Activated CD4-positive, alpha-beta T cell treated with anti-CD3 and anti-CD28 coated beads, Interleukin-2, amount 10 ng/mL, durations not matched to agents 24 days and 14 days (primary cell): ENCODE measurements around the gene C10orf90. TPM values are rescaled to one million over a fixed set of nuclear protein-coding genes. Genes with fewer than 3 reads are reported as not detected.

Source experiments
- DNase-seq: peaks from one replicate; pipeline ENCODE4 v3.0.0; 2022
- H3K27ac Mint-ChIP-seq: one replicate; pipeline ENCODE4 v1.8.0; 2022; ENCODE audit warnings: mild to moderate bottlenecking, mixed read lengths
- H3K27me3 Mint-ChIP-seq: one replicate; pipeline ENCODE4 v1.8.0; 2022; ENCODE audit warnings: mixed read lengths
- H3K36me3 Mint-ChIP-seq: one replicate; pipeline ENCODE4 v1.8.0; 2022; ENCODE audit warnings: low read depth, mild to moderate bottlenecking, mixed read lengths
- H3K4me1 Mint-ChIP-seq: one replicate; pipeline ENCODE4 v1.8.0; 2021; ENCODE audit warnings: mixed read lengths
- H3K4me3 Mint-ChIP-seq: one replicate; pipeline ENCODE4 v1.8.0; 2022; ENCODE audit warnings: mild to moderate bottlenecking, moderate library complexity, mixed read lengths
- H3K9me3 Mint-ChIP-seq: one replicate; pipeline ENCODE4 v1.8.0; 2021; ENCODE audit warnings: mixed read lengths
- intact Hi-C: fragments of 100-400 bp; cut with micrococcal nuclease; formaldehyde crosslinking; loops from one replicate; pipeline ENCODE4 v1.15.1; 2023
- total RNA-seq: library from RNA; stranded (reverse); gene quantifications from 2 replicates; pipeline ENCODE4 v1.2.3, GENCODE V29; 2022

C10orf90 gene
- total RNA-seq, 1 donor from 2014 or later: not detected

GRCh38 chr10:126422567-126422966 lies 247.9 kb downstream of the C10orf90 start:
- H3K4me3 Mint-ChIP-seq: no peak overlapping the region
- no peak for DNase-seq
- intact Hi-C loops: no loop called here
- no peak overlapping the region for H3K27ac Mint-ChIP-seq
- H3K27me3 Mint-ChIP-seq: no peaks in the 10 kb centered on the region
- no peaks in the 10 kb centered on the region for H3K4me1 Mint-ChIP-seq
- H3K9me3 Mint-ChIP-seq: peaks cover 13% of the 10 kb centered on the region
- H3K36me3 Mint-ChIP-seq: no peaks in the 10 kb centered on the region

- Mint-ChIP-seq H3K27me3 (no peaks in the 10 kb centered on the region), H3K27ac (no peak overlapping the region), H3K4me1 (no peaks in the 10 kb centered on the region), H3K9me3 (peaks cover 13% of the 10 kb centered on the region), H3K4me3 (no peak overlapping the region), H3K36me3 (no peaks in the 10 kb centered on the region)
- DNase-seq: no peak
- intact Hi-C loops: no loop called here
Measured at GRCh38 chr10:126421756-126422256, 248.7 kb downstream of the C10orf90 start.

- intact Hi-C loops: no loop called here
- Mint-ChIP-seq H3K36me3 (no peaks in the 10 kb centered on the region), H3K27ac (no peak overlapping the region), H3K27me3 (no peaks in the 10 kb centered on the region), H3K4me1 (no peaks in the 10 kb centered on the region), H3K4me3 (no peak overlapping the region), H3K9me3 (peaks cover 11% of the 10 kb centered on the region)
- DNase-seq: no peak
Measured at GRCh38 chr10:126420567-126421300, 249.8 kb downstream of the C10orf90 start.

- DNase-seq: no peak
- Mint-ChIP-seq H3K4me3 (no peak overlapping the region), H3K9me3 (peaks cover 3% of the 10 kb centered on the region), H3K27ac (no peak overlapping the region), H3K4me1 (no peaks in the 10 kb centered on the region), H3K36me3 (no peaks in the 10 kb centered on the region), H3K27me3 (no peaks in the 10 kb centered on the region)
- intact Hi-C loops: no loop called here
Measured at GRCh38 chr10:126417220-126417825, 253.2 kb downstream of the C10orf90 start.

GRCh38 chr10:126409821-126410220 lies 260.7 kb downstream of the C10orf90 start:
- Mint-ChIP-seq H3K36me3 (no peaks in the 10 kb centered on the region), H3K27me3 (no peaks in the 10 kb centered on the region), H3K27ac (no peak overlapping the region), H3K9me3 (no peaks in the 10 kb centered on the region), H3K4me1 (no peaks in the 10 kb centered on the region), H3K4me3 (no peak overlapping the region)
- intact Hi-C loops: no loop called here
- no peak for DNase-seq

- H3K4me3 Mint-ChIP-seq: no peak overlapping the region
- H3K9me3 Mint-ChIP-seq: no peaks in the 10 kb centered on the region
- no peaks in the 10 kb centered on the region for H3K27me3 Mint-ChIP-seq
- no peaks in the 10 kb centered on the region for H3K36me3 Mint-ChIP-seq
- intact Hi-C loops: no loop called here
- DNase-seq: no peak
- H3K4me1 Mint-ChIP-seq: no peaks in the 10 kb centered on the region
- H3K27ac Mint-ChIP-seq: no peak overlapping the region
Measured at GRCh38 chr10:126408953-126409641, 261.4 kb downstream of the C10orf90 start.

GRCh38 chr10:126407831-126408230 lies 262.7 kb downstream of the C10orf90 start:
- Mint-ChIP-seq H3K9me3 (no peaks in the 10 kb centered on the region), H3K4me3 (no peak overlapping the region), H3K27ac (no peak overlapping the region), H3K27me3 (no peaks in the 10 kb centered on the region), H3K36me3 (no peaks in the 10 kb centered on the region), H3K4me1 (no peaks in the 10 kb centered on the region)
- no peak for DNase-seq
- intact Hi-C loops: no loop called here

- Mint-ChIP-seq H3K27ac (no peak overlapping the region), H3K4me3 (no peak overlapping the region), H3K9me3 (no peaks in the 10 kb centered on the region), H3K36me3 (no peaks in the 10 kb centered on the region), H3K27me3 (no peaks in the 10 kb centered on the region), H3K4me1 (no peaks in the 10 kb centered on the region)
- intact Hi-C loops: no loop called here
- no peak for DNase-seq
Measured at GRCh38 chr10:126405239-126405775, 265.2 kb downstream of the C10orf90 start.

- Mint-ChIP-seq H3K36me3 (no peaks in the 10 kb centered on the region), H3K4me3 (no peak overlapping the region), H3K27me3 (no peaks in the 10 kb centered on the region), H3K4me1 (no peaks in the 10 kb centered on the region), H3K27ac (no peak overlapping the region), H3K9me3 (no peaks in the 10 kb centered on the region)
- DNase-seq: no peak
- intact Hi-C loops: no loop called here
Measured at GRCh38 chr10:126402721-126403695, 267.5 kb downstream of the C10orf90 start.

GRCh38 chr10:126400641-126401040 lies 269.9 kb downstream of the C10orf90 start:
- no peaks in the 10 kb centered on the region for H3K9me3 Mint-ChIP-seq
- intact Hi-C loops: no loop called here

GRCh38 chr10:126398924-126399323 lies 271.6 kb downstream of the C10orf90 start:
- no peaks in the 10 kb centered on the region for H3K4me1 Mint-ChIP-seq
- H3K27ac Mint-ChIP-seq: no peak overlapping the region
- no peak for DNase-seq
- intact Hi-C loops: no loop called here
- no peaks in the 10 kb centered on the region for H3K36me3 Mint-ChIP-seq
- peaks cover 3% of the 10 kb centered on the region for H3K9me3 Mint-ChIP-seq
- H3K27me3 Mint-ChIP-seq: no peaks in the 10 kb centered on the region
- H3K4me3 Mint-ChIP-seq: no peak overlapping the region

More at GRCh38 chr10:126400641-126401040, 269.9 kb downstream of the C10orf90 start:
- Mint-ChIP-seq H3K4me1 (no peaks in the 10 kb centered on the region), H3K36me3 (no peaks in the 10 kb centered on the region), H3K4me3 (no peak overlapping the region), H3K27ac (no peak overlapping the region), H3K27me3 (no peaks in the 10 kb centered on the region)
- DNase-seq: no peak

- no peak overlapping the region for H3K4me3 Mint-ChIP-seq
- H3K27me3 Mint-ChIP-seq: no peaks in the 10 kb centered on the region
- DNase-seq: no peak
- peaks cover 5% of the 10 kb centered on the region for H3K9me3 Mint-ChIP-seq
- no peak overlapping the region for H3K27ac Mint-ChIP-seq
- no peaks in the 10 kb centered on the region for H3K36me3 Mint-ChIP-seq
- H3K4me1 Mint-ChIP-seq: no peaks in the 10 kb centered on the region
- intact Hi-C loops: no loop called here
Measured at GRCh38 chr10:126398383-126398743, 272.1 kb downstream of the C10orf90 start.

GRCh38 chr10:126397640-126398382 lies 272.7 kb downstream of the C10orf90 start:
- Mint-ChIP-seq H3K4me1 (no peaks in the 10 kb centered on the region), H3K9me3 (peaks cover 6% of the 10 kb centered on the region), H3K36me3 (no peaks in the 10 kb centered on the region), H3K27ac (no peak overlapping the region), H3K4me3 (no peak overlapping the region), H3K27me3 (no peaks in the 10 kb centered on the region)
- DNase-seq: no peak
- intact Hi-C loops: no loop called here
